ENCODE results near the gene SLC24A3. TPM values are rescaled to one million over a fixed set of nuclear protein-coding genes. Genes with fewer than 3 reads are reported as not detected.

The SLC24A3 gene
- total and polyA plus RNA-seq, 2 of the 13 experiments (the other 11 are each of a cell fraction or from before 2014, with no cell fraction given) = not detected

GRCh38 chr20:19308146-19308545, 95.7 kb downstream of the SLC24A3 start:
- Histone ChIP-seq H3K27ac (ENCODE audit: extremely low read length, insufficient read depth, low read length) (no peak overlapping the region), H3K4me2 (ENCODE audit: low read depth, low read length) (no peak overlapping the region), H3K9ac (ENCODE audit: insufficient read depth, low read depth, low read length) (no peak overlapping the region), H4K20me1 (ENCODE audit: insufficient read depth, low read length) (no peaks in the 10 kb centered on the region), H3K9me3 (ENCODE audit: low read length) (no peaks in the 10 kb centered on the region), H2AFZ (ENCODE audit: low read length) (no peak overlapping the region), H3K36me3 (replicated peaks in 1 of 2; ENCODE audit: control insufficient read depth in 1 of 2, insufficient read depth in 2 of 2, low read length in 2 of 2) (no peaks in the 10 kb centered on the region), H3K4me3 (replicated peaks in 1 of 3; ENCODE audit: insufficient read depth in 1 of 3, low read depth in 2 of 3, low read length in 3 of 3) (no peak overlapping the region), H3K4me1 (ENCODE audit: insufficient read depth, low read length) (no peaks in the 10 kb centered on the region), H3K27me3 (ENCODE audit: control insufficient read depth in 1 of 2, insufficient read depth in 2 of 2, low read length in 2 of 2) (no peaks in the 10 kb centered on the region), H3K79me2 (ENCODE audit: insufficient read depth, low read length) (no peaks in the 10 kb centered on the region)
- WGBS (ENCODE audit: low lambda C conversion rate) = 36% methylated on average over 3 of the region's 3 CpGs
- in situ Hi-C loops (cut with HindIII; ENCODE audit: extremely low pct_ligation_motif_present, low pct_unique_long_range_greater_than_20kb) (no loop called here), intact Hi-C loops (cut with micrococcal nuclease; ENCODE audit: unreplicated experiment) (no loop called here)
- DNase-seq (ENCODE audit: low spot score) = no peak
- ChIA-PET POLR2A (no interaction called here), CTCF (ENCODE audit: low intra/inter-chr PET ratio, low total read pairs) (no interaction called here)
- BruUV-seq (replicated peaks) = no TSS peak
- FAIRE-seq = no peak
- ATAC-seq = no peak
- TF ChIP-seq SMARCC2 (IDR thresholded peaks at IDR 0.05) (no peak), PITX1 (CRISPR knock-in tag; IDR thresholded peaks at IDR 0.05) (no peak), ZKSCAN1 (IDR thresholded peaks at IDR 0.05; ENCODE audit: low read length) (no peak), AKAP8 (CRISPR knock-in tag; IDR thresholded peaks at IDR 0.05) (no peak), ZNF878 (CRISPR knock-in tag; IDR thresholded peaks at IDR 0.05) (no peak), CREB3 (CRISPR knock-in tag; IDR thresholded peaks at IDR 0.05) (no peak), CTCF (CRISPR knock-in tag; IDR thresholded peaks at IDR 0.05) (no peak), ZNF24 (IDR thresholded peaks at IDR 0.05) (no peak), YY1 (IDR thresholded peaks at IDR 0.05; ENCODE audit: insufficient read depth, insufficient replicate concordance, low read depth, low read length) (no peak), ZBTB14 (CRISPR knock-in tag; IDR thresholded peaks at IDR 0.05) (no peak), ZNF407 (CRISPR knock-in tag; IDR thresholded peaks at IDR 0.05; ENCODE audit: not compliant biosample characterization) (no peak), SP5 (CRISPR knock-in tag; IDR thresholded peaks at IDR 0.05; ENCODE audit: borderline replicate concordance, low read depth) (no peak), EEA1 (CRISPR knock-in tag; IDR thresholded peaks at IDR 0.05; ENCODE audit: borderline replicate concordance) (no peak), ZSCAN12 (CRISPR knock-in tag; IDR thresholded peaks at IDR 0.05) (no peak)
